Choroid plexus epithelial cell (primary cell): ENCODE data around the gene SET.
A peak's percentile ranks its signal among the peaks of the same experiment; 100 is the strongest.
"Not testable (repeated sequence)": the region's sequence is repeated elsewhere in the genome, so short reads cannot be mapped to it uniquely, and the experiment has no call there.

ENCODE experiments used
- DNase-seq: peaks from one replicate; pipeline ENCODE4 v3.0.0-alpha.2; 2010; ENCODE audit warnings: low read depth
- H3K4me3 ChIP-seq: 2 replicates; pipeline ENCODE4 v1.5.1; 2011; ENCODE audit warnings: low read depth, mild to moderate bottlenecking, control low read depth, low read length, moderate library complexity
- CTCF ChIP-seq: conservative IDR thresholded peaks from 2 replicates; pipeline ENCODE4 v1.5.1; 2011; ENCODE audit warnings: low read depth, mild to moderate bottlenecking, control low read depth, inconsistent platforms, low read length, moderate library complexity

SET gene

GRCh38 chr9:128653908-128654307 lies 35.1 kb upstream of the SET start:
- no peak for TF ChIP-seq CTCF
- no peak for DNase-seq
- H3K4me3 ChIP-seq, result no peak overlapping the region

GRCh38 chr9:128654481-128654880 lies 34.5 kb upstream of the SET start:
- no peak for TF ChIP-seq CTCF
- H3K4me3 ChIP-seq, result no peak overlapping the region
- DNase-seq, result no peak

GRCh38 chr9:128656416-128657343 lies 32.3 kb upstream of the SET start, which contains the start of gene DYNC2I2:
DYNC2I2 (minus strand) TSS chr9:128656847; CDS start chr9:128656726, 121 bp downstream.
- peak; percentile 94 for DNase-seq
- H3K4me3 ChIP-seq, result peak within 1 kb of the TSS; percentile 72
- no peak for TF ChIP-seq CTCF

GRCh38 chr9:128657344-128657704 lies 31.7 kb upstream of the SET start:
- TF ChIP-seq CTCF, result no peak
- no peak overlapping the region for H3K4me3 ChIP-seq
- DNase-seq, result no peak

GRCh38 chr9:128657796-128658195 lies 31.2 kb upstream of the SET start:
- no peak for TF ChIP-seq CTCF
- DNase-seq, result no peak
- no peak overlapping the region for H3K4me3 ChIP-seq

GRCh38 chr9:128666481-128666941 lies 22.5 kb upstream of the SET start:
- H3K4me3 ChIP-seq, result not testable (repeated sequence)
- DNase-seq, result peak; percentile 38

GRCh38 chr9:128669786-128670185 lies 19.2 kb upstream of the SET start:
- TF ChIP-seq CTCF, result no peak
- no peak overlapping the region for H3K4me3 ChIP-seq
- no peak for DNase-seq
